Neuron (in vitro differentiated cells): ENCODE data around the gene ZNF800.

Source experiments
- H2AFZ ChIP-seq: one replicate; pipeline ENCODE4 v1.6.1; 2013; ENCODE audit warnings: low read depth, mild to moderate bottlenecking, inconsistent platforms, low read length, moderate library complexity
- H3K27me3 ChIP-seq: one replicate; pipeline ENCODE4 v1.6.1; 2013; ENCODE audit warnings: low read length; ENCODE audit not compliant: insufficient read depth
- H3K36me3 ChIP-seq: one replicate; pipeline ENCODE4 v1.6.1; 2013; ENCODE audit warnings: low read length; ENCODE audit not compliant: insufficient read depth
- H3K4me1 ChIP-seq: one replicate; pipeline ENCODE4 v1.6.1; 2013; ENCODE audit warnings: low read length; ENCODE audit not compliant: insufficient read depth
- H3K4me3 ChIP-seq: 2 replicates; pipeline ENCODE4 v1.5.1; 2013; ENCODE audit warnings: mild to moderate bottlenecking, low read length, moderate library complexity
- H3K9me3 ChIP-seq: one replicate; pipeline ENCODE4 v1.6.1; 2013; ENCODE audit warnings: low read length

Gene ZNF800

DNA sequence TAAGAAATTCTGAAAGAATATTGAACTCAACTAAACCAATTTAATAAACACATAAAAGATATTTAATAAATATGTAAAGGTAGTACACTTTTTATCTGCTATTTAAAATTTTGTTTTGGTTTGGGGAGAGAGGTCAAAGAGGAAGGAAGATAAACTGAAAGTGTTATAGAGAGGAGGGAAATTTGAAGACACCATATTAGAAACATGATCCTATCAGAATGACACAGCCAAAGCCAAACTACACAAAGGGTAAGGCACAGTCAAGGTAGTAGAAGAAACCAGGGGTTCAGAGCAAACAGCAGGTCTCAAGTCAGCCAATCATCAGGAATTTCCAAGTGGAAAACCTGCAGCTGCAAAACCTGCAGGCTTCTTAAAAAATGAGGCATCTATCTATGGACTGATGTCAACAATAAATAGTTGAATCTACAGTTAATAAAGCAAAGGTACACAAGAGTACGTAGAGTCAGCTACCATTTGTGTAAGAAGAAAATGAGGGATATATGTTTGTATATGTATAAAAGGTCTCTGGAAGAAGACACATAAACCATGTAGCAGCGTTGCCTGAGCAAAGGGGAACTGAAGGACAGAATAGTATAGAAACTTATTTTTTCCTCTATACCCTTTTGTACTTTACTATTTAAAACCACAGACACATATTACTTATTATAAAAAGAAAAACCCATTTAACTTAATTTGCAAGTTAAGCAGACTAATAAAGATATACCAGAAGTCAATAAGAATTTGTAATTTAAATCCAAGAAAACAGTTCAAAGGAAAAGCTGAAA is 10.0 kb downstream of the ZNF800 start:
- H3K4me3 ChIP-seq = no peak overlapping the region
- peaks cover 24% of the 10 kb centered on the region for H3K36me3 ChIP-seq
- no peak overlapping the region for H2AFZ ChIP-seq
- H3K9me3 ChIP-seq = no peaks in the 10 kb centered on the region
- no peaks in the 10 kb centered on the region for H3K4me1 ChIP-seq
- H3K27me3 ChIP-seq = no peaks in the 10 kb centered on the region

DNA sequence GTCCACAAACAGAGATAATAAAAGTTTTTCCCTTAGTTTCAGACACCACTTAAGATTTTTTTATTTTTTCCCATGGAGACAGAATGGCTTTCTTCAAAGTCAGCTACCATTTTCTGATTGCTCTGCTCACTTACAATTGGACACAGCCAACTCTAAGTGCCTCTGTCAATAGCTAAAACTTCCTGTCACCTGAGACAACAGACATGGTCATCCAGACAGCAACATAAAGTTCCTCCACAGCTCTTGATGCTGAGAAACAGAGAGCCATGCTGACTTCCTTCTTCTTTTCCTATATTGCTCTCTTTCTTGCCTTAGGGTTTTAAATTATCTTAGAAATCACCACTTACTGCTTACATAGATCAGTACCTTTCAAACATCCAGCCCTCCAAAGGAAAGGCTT is 12.0 kb downstream of the ZNF800 start:
- no peaks in the 10 kb centered on the region for H3K4me1 ChIP-seq
- H3K4me3 ChIP-seq = no peak overlapping the region
- peaks cover 28% of the 10 kb centered on the region for H3K36me3 ChIP-seq
- H3K9me3 ChIP-seq = no peaks in the 10 kb centered on the region
- H3K27me3 ChIP-seq = no peaks in the 10 kb centered on the region
- H2AFZ ChIP-seq = no peak overlapping the region

DNA sequence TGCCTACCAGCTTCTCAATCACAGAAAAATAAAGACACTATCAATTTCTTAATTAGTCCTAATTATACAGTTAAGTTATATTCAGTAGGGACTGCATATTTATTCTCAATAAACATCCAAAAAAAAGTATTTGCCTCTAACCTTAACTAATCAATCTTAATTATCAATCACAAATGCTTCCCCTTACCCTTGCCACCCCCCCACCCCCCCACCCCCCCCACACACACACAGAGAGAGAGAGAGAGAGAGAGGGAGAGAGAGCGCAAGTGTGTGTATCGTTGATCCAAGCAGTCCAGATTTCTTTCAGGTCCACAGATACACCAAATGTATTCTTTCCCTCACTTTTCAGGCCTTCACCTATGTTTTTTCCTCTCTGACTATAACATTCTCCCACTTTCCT is 12.9 kb downstream of the ZNF800 start:
- no peak overlapping the region for H2AFZ ChIP-seq
- H3K36me3 ChIP-seq = peaks cover 27% of the 10 kb centered on the region
- no peaks in the 10 kb centered on the region for H3K9me3 ChIP-seq

DNA sequence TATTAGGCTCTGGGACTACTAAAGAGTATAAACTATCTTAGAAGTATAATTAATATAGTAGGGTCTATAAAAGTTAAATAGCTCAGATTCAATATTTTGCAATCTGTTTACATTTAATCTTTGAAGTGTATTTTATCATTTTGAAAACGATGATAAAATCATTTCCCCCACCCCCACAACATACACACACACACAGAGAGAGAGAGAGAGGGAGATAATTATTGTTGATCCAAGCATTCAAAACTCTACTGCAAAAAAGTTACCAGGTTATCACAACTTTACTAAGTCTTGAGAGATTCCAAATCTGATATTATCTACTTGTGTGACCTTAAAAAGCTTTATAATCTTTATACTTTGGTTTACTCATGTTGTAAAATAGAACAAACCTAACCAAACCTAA is 14.0 kb downstream of the ZNF800 start:
- Histone ChIP-seq H3K4me1 (no peaks in the 10 kb centered on the region), H2AFZ (no peak overlapping the region), H3K9me3 (no peaks in the 10 kb centered on the region), H3K4me3 (no peak overlapping the region), H3K27me3 (no peaks in the 10 kb centered on the region), H3K36me3 (peaks cover 36% of the 10 kb centered on the region)

More for the DNA sequence above, 12.9 kb downstream of the ZNF800 start:
- Histone ChIP-seq H3K27me3 (no peaks in the 10 kb centered on the region), H3K4me1 (no peaks in the 10 kb centered on the region), H3K4me3 (no peak overlapping the region)

DNA sequence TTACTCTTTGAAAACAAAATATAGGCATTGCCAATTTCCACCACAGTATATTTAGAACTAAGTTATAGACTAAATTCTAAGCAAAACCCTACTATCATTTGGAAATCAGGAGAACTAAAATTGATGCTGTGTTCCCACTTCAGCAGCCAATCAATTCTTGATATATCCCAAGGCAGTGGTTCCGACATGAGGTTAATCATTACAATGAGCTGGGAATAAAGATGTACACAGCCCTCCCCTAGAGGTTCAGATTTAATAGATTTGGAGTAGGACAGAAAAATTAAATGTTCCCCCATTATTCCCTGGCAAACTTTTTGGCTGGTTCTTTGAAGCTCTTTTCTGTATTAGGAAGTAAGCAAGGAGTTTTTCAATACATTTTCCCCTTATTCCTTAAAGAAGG is 15.1 kb downstream of the ZNF800 start:
- Histone ChIP-seq H3K4me1 (no peaks in the 10 kb centered on the region), H2AFZ (no peak overlapping the region), H3K4me3 (no peak overlapping the region), H3K9me3 (no peaks in the 10 kb centered on the region), H3K27me3 (no peaks in the 10 kb centered on the region), H3K36me3 (peaks cover 33% of the 10 kb centered on the region)

DNA sequence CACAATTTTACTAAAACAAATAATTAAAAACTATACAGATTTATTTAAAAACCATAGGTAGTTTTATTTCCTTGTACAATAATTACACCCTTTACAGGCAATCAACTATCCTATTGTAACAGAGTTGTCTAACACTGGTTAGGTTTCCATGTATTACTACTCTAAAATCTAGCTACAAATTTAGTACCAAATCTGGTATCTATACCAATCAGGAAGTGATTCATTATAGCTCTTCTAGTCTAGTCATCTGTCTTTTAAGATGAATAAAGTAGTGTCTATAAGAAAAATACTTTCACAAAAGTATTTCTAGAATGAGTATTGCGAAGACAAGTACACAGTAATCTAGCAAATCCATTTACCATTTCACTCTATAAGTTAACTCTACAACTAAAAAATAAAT is 16.9 kb downstream of the ZNF800 start:
- H3K27me3 ChIP-seq = no peaks in the 10 kb centered on the region
- no peaks in the 10 kb centered on the region for H3K4me1 ChIP-seq
- H3K36me3 ChIP-seq = peaks cover 31% of the 10 kb centered on the region
- H3K9me3 ChIP-seq = no peaks in the 10 kb centered on the region
- no peak overlapping the region for H3K4me3 ChIP-seq
- H2AFZ ChIP-seq = no peak overlapping the region

DNA sequence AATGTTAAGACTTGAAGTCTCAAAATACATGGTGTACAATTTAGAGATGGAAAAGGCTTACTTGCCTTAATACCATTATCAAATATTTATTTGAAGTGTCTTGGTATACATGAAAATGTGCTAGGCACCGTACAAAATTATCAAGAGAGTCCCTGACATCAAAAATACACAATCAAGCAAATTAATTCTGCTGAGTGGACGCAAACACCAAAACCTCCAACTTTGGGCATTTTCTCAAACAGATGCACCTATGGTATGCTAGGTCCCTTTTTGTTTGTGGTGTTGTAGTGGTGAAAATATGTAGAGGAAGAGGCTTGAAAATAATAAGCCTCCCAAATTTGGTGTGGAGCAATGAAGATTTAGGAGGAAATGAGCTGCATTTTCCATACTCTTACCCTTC is 24.8 kb downstream of the ZNF800 start:
- H3K36me3 ChIP-seq = peaks cover 7% of the 10 kb centered on the region
- no peak overlapping the region for H2AFZ ChIP-seq
- H3K27me3 ChIP-seq = no peaks in the 10 kb centered on the region
- no peak overlapping the region for H3K4me3 ChIP-seq
- H3K4me1 ChIP-seq = no peaks in the 10 kb centered on the region
- no peaks in the 10 kb centered on the region for H3K9me3 ChIP-seq

DNA sequence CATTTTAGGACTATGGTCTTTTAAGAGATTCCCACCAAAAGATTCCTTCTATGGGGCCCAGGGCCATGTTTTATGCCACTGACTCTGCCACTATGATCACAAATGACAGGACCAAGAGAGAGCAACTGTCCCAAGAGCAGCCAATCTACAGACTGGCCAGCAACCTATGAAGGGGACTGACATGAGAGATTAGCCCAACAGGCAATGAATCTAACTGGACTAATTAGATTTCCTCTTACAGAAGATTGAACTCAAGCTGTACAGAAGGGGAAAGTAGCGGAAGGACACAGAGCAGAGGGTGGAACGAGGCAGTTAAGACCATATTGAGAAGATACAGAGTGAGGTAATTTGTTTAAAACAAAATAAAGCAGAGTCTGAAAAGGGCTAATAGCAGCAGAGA is 25.8 kb downstream of the ZNF800 start:
- H3K9me3 ChIP-seq = no peaks in the 10 kb centered on the region
- no peaks in the 10 kb centered on the region for H3K27me3 ChIP-seq
- no peak overlapping the region for H3K4me3 ChIP-seq
- H3K36me3 ChIP-seq = peaks cover 7% of the 10 kb centered on the region
- no peak overlapping the region for H2AFZ ChIP-seq
- no peaks in the 10 kb centered on the region for H3K4me1 ChIP-seq

DNA sequence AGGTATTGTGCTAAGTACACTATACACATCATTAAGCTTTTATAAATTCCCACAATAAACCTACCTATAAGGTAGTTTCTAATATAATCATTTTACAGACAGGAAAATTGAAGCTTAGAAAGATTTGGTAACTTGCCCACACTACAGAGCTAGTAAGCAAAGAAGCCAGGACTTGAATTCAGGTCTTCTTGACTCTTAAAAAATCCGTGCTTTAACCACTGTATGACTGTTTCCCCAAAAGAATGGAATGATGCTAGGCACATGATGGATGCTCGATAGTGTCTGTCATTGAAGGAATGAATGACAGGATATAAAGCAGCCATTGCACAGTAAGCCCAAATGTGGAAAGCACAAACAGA is 26.6 kb downstream of the ZNF800 start:
- no peak overlapping the region for H2AFZ ChIP-seq
- no peaks in the 10 kb centered on the region for H3K4me1 ChIP-seq
- peaks cover 10% of the 10 kb centered on the region for H3K36me3 ChIP-seq
- no peaks in the 10 kb centered on the region for H3K9me3 ChIP-seq
- no peaks in the 10 kb centered on the region for H3K27me3 ChIP-seq
- H3K4me3 ChIP-seq = no peak overlapping the region

DNA sequence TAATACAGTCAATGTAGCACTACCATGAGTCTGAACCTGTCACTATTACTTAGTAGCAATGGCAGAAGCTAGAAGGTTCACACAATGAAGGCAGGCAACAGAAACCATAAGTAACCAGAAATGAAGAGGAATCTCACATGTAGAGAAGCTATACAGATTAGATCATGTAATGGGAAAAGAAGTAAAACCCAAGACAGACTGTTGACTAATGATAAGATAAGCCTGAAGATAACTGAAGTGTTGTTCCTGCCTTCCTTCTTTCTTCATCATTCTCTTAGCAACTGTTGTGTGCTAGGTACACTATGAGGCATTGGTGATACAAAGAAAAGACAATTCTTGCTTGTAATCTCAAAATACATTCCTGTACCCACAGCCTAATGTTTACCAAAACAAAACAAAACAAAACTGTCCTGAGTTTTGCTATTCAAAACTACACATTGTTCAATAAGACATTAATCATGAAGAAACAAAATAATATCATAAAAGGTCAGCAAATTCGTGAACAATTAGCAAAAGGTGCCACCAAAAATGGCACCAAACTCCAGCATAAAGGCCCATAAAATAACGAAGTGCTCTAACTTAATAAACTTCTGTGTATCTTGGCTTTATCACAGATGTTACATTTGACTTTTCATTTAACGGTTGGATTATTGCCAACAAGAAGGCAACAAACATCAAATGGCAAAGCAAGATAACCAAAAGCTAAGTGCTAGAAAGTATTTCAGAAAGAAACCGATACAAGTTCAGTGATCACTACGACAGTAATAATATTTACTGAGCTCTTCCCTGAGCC is 27.1 kb downstream of the ZNF800 start:
- peaks cover 14% of the 10 kb centered on the region for H3K36me3 ChIP-seq
- no peak overlapping the region for H2AFZ ChIP-seq
- no peaks in the 10 kb centered on the region for H3K27me3 ChIP-seq
- H3K9me3 ChIP-seq = no peaks in the 10 kb centered on the region
- H3K4me3 ChIP-seq = no peak overlapping the region
- H3K4me1 ChIP-seq = no peaks in the 10 kb centered on the region

DNA sequence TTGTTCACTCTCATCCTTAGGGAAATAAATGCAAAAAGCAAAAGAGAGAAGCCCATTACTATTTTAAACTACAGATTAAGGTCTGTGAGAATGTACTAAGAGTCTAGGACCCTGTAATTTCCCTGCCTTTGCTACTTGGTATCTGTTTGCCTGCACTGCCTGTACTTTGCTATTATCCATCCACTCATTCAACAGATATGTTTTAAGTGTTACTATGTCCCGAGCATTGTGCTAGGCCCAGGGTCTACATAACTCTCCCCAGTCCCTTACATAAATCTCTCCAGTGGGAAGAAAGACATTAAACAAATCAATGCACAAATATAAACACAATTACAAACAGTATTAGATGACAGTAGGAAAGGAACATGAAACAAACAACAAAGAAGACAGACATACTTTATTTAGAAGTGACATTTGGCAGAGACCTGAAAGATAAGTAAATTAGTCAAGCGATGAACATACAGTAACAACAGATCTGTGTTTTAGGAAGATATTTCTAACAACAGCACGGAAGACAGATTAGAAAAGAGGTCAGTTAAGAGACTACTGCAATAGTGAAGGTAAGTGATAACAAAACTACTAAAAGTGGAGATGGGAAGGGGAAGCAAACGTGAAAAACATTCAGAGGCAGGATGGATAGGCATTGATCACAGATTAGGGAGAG is 30.0 kb downstream of the ZNF800 start:
- no peak overlapping the region for H2AFZ ChIP-seq
- H3K4me3 ChIP-seq = no peak overlapping the region
- no peaks in the 10 kb centered on the region for H3K9me3 ChIP-seq
- H3K36me3 ChIP-seq = peaks cover 10% of the 10 kb centered on the region
- no peaks in the 10 kb centered on the region for H3K27me3 ChIP-seq
- no peaks in the 10 kb centered on the region for H3K4me1 ChIP-seq

DNA sequence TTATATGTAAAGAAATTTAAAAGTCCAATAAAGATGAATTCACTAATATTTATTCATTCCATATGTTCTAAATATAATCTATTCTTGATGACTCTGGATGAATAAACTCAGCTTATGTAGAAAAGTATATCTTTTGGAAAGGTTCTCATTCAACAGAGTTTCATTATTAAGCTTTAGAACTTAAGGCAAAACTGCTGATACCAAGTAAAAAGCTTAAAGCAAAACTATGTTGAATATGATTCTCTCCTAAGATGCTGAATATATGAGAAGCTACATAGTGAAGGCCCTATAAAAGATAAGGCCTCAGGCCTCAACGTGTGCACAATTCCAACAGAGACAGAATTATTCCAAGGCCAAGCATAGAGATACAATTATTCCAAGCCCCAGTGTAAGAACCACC is 30.8 kb downstream of the ZNF800 start:
- Histone ChIP-seq H3K36me3 (peaks cover 10% of the 10 kb centered on the region), H3K4me1 (no peaks in the 10 kb centered on the region), H2AFZ (no peak overlapping the region), H3K4me3 (no peak overlapping the region), H3K9me3 (no peaks in the 10 kb centered on the region), H3K27me3 (no peaks in the 10 kb centered on the region)

DNA sequence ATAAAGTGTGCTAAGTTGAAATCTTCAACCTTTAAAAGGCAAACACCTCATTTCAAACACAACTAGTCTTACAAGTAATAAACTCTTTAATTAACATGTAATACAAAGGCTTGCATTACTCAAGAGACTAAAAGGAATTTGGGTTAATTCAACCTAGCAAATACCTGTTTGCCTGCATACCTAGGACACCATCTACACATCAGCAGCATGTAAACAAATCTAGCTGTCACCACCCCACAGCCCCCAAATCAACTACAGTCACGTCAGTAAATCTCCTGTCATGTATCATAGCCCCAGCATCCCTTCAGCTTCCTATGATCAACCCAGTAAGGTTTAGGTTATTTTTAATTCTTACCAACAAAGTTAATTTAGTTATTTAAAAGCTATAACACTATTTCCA is 33.5 kb downstream of the ZNF800 start:
- H3K27me3 ChIP-seq = no peaks in the 10 kb centered on the region
- H3K9me3 ChIP-seq = no peaks in the 10 kb centered on the region
- no peak overlapping the region for H3K4me3 ChIP-seq
- H3K4me1 ChIP-seq = no peaks in the 10 kb centered on the region
- peaks cover 6% of the 10 kb centered on the region for H3K36me3 ChIP-seq
- no peak overlapping the region for H2AFZ ChIP-seq
